Gastrocnemius medialis (tissue), 4 donors: ENCODE measurements around the gene ROPN1B.

Experiments used
- POLR2A ChIP-seq, 2 donors: fragments of 450-650 bp; IDR thresholded peaks; one replicate each; pipeline ENCODE4 v1.6.1; 2017; ENCODE audit warnings: antibody characterized with exemption in 2 of 2, mild to moderate bottlenecking in 2 of 2, moderate library complexity in 2 of 2
- TF ChIP-seq, protein P1 (sequence below), 5 experiments: fragments of 450-650 bp in 3 of 5; fragments of 200-600 bp in 2 of 5; sonication (generic) in 2 of 5; IDR thresholded peaks in 4 of 5; conservative IDR thresholded peaks in 1 of 5; 1 replicate in 4 of 5; 2 replicates in 1 of 5; pipeline ENCODE4 v1.5.1; 2016 to 2019; ENCODE audit warnings: antibody characterized with exemption in 5 of 5, mild to moderate bottlenecking in 3 of 5, moderate library complexity in 3 of 5

DNA sequence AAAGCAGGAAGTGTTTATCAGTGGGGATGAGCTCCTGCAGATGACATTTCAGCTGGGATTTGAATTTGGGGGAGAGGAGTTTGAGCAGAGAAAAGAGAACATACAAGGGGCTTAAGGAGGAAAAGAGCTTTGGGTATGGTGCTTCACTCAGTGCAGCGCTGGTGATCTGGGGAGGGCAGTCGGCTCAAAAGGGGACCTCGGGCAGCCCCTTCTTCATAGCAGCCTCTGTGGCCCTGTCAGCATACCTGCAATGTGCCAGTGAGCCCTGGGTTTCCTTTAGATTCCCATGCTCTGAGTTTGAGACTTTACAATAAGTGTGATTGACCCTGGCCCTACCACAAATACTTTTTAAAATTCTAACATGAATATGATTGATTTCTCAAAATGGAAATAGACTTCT is 40.2 kb downstream of the ROPN1B start:
- TF ChIP-seq, protein P1, sequence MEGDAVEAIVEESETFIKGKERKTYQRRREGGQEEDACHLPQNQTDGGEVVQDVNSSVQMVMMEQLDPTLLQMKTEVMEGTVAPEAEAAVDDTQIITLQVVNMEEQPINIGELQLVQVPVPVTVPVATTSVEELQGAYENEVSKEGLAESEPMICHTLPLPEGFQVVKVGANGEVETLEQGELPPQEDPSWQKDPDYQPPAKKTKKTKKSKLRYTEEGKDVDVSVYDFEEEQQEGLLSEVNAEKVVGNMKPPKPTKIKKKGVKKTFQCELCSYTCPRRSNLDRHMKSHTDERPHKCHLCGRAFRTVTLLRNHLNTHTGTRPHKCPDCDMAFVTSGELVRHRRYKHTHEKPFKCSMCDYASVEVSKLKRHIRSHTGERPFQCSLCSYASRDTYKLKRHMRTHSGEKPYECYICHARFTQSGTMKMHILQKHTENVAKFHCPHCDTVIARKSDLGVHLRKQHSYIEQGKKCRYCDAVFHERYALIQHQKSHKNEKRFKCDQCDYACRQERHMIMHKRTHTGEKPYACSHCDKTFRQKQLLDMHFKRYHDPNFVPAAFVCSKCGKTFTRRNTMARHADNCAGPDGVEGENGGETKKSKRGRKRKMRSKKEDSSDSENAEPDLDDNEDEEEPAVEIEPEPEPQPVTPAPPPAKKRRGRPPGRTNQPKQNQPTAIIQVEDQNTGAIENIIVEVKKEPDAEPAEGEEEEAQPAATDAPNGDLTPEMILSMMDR (IDR thresholded peaks at IDR 0.05 in 4 of 5, conservative IDR thresholded peaks at IDR 0.05 in 1 of 5), result no peak
- no peak for TF ChIP-seq POLR2A (IDR thresholded peaks at IDR 0.05)
